KG1 (cell line): ENCODE results near the gene SESN2.

Experiments used
- DNase-seq: peaks from one replicate; lab custom pipeline; 2025; lab: John Stamatoyannopoulos, UW

SESN2 gene

DNA sequence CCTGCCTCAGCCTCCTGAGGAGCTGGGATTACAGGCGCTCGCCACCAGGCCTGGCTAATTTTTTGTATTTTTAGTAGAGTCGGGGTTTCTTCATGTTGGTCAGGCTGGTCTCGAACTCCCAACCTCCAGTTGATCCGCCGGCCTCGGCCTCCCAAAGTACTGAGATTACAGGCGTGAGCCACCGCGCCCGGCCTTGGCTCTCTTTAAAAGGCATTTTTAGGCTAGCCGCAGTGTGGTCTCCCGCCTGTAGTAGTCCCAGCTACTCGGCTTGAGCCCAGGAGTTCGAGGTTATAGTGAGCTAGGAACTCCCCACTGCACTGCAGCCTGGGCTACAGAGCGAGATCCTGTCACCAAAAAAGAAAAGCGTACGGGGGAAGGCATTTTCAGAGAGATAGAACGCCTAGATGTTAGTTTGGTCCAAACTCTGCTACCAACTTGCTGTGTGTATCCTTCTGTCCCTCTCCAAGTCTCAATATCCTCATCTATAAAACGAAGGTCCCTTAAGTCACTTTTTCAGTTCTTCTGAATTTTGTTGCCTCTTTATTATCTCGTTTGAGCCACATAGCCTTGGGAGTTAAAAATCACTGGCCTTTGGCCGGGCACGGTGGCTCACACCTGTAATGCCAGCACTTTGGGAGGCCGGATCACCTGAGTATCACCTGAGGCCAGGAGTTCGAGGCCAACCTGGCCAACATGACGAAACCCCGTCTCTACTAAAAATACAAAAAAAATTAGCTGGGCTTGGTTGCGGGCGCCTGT is 70.3 kb downstream of the SESN2 start:
- DNase-seq, result no peak
